C4-2B (cell line): ENCODE results near the gene PTPRQ.

Experiments used
- ZFX ChIP-seq: fragments of 450-650 bp; IDR thresholded peaks from 2 replicates; pipeline ENCODE4 v1.6.1; 2017
- TF ChIP-seq, protein P1 (sequence below): fragments of 450-650 bp; conservative IDR thresholded peaks from 2 replicates; pipeline ENCODE4 v1.5.1; 2017; ENCODE audit warnings: mild to moderate bottlenecking

DNA sequence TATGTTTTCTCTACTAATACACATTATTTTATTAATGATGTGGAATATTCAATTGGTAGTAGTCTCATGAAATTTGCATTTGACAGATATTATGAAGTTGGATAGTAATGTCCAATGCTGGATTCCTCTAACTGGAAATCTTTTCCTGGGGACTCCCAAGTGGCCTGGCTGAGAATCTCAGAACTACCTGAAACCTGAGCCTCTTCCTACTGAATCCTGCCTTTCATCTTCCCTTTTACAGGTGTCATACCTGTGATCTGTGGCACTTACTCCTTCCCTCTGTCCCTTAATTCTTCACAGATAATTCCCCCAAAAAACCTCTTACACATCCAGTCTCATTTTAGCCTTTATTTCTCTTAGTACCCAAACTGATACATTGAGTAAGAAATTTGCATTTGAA lies 173.7 kb downstream of the PTPRQ start:
- TF ChIP-seq, protein P1, sequence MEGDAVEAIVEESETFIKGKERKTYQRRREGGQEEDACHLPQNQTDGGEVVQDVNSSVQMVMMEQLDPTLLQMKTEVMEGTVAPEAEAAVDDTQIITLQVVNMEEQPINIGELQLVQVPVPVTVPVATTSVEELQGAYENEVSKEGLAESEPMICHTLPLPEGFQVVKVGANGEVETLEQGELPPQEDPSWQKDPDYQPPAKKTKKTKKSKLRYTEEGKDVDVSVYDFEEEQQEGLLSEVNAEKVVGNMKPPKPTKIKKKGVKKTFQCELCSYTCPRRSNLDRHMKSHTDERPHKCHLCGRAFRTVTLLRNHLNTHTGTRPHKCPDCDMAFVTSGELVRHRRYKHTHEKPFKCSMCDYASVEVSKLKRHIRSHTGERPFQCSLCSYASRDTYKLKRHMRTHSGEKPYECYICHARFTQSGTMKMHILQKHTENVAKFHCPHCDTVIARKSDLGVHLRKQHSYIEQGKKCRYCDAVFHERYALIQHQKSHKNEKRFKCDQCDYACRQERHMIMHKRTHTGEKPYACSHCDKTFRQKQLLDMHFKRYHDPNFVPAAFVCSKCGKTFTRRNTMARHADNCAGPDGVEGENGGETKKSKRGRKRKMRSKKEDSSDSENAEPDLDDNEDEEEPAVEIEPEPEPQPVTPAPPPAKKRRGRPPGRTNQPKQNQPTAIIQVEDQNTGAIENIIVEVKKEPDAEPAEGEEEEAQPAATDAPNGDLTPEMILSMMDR, result no peak
- TF ChIP-seq ZFX, result no peak
